HG03139 (cell line): ENCODE measurements around the gene ENPP7.

Source experiments
- ATAC-seq: cut with Tn5 transposase; IDR thresholded peaks from one replicate; pipeline ENCODE4 v1.9.1; 2021; ENCODE audit not compliant: unreplicated experiment

The ENPP7 gene

DNA sequence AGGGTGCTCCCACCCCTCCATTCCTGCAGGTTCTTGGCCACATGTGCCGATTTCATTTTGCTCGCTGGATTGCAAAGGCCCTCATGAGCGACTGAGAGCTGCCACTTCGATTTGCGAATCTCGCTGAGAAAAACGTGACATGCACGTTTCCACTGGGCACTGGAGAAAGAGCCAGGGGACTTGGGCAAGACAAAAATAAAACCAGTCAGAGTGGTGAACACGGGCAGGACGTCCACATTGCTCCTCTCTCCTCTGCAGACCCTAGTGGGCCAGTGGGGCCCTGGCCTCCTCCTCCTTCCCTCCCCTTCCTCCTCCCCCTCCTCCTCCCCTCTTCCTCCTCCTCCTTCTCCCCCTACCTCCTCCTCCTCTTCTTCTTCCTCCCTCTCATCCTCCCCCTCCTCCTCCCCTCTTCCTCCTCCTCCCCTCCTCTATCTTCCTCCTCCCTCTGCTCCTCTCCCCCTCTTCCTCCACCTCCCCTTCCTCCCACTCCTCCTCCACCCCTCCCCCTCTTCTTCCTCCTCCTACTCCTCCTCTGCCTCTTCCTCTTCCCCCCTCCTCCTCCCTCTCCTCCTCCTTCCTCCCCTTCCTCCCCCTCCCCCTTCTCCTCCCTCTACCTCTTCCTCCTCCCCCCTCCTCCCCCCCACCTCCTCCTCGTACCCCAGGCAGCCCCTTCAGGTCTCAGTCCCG is 28.1 kb upstream of the ENPP7 start:
- ATAC-seq, result no peak

DNA sequence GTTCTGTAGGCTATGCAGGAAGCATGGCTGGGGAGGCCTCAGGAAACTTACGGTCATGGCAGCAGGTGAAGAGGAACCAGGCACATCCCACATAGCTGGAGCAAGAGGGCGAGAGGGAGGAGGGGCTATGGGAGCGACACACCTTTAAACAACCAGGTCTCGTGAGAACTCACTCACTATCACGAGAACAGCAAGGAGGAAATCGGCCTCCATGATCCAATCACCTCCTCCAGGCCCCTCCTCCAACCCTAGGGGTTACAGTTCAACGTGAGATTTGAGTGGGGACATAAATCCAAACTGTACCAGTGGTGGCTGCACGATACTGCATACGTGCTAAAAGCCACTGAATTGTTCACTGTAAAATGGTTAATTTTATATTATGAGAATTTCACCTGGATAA is 26.1 kb upstream of the ENPP7 start:
- ATAC-seq, result no peak

DNA sequence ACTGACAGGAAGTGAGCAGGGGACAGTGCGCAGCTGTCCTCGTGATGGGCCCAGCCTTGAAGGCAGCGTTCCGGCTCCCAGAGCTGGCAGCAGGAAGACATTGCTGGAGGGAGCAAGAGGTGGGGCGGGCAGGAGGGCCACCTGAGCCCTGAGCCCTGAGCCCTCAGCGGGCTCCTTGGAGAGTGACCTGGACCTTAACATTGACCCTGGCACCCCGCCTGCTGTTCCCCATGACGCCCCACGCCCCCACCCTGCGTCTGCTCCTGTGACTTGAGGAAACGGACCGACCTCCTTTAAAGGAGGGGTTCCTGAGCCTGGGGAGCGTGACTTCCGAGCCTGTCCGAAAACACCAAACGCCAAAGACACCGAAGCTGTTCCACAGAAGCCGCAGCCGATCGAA is 25.1 kb upstream of the ENPP7 start:
- ATAC-seq, result no peak

DNA sequence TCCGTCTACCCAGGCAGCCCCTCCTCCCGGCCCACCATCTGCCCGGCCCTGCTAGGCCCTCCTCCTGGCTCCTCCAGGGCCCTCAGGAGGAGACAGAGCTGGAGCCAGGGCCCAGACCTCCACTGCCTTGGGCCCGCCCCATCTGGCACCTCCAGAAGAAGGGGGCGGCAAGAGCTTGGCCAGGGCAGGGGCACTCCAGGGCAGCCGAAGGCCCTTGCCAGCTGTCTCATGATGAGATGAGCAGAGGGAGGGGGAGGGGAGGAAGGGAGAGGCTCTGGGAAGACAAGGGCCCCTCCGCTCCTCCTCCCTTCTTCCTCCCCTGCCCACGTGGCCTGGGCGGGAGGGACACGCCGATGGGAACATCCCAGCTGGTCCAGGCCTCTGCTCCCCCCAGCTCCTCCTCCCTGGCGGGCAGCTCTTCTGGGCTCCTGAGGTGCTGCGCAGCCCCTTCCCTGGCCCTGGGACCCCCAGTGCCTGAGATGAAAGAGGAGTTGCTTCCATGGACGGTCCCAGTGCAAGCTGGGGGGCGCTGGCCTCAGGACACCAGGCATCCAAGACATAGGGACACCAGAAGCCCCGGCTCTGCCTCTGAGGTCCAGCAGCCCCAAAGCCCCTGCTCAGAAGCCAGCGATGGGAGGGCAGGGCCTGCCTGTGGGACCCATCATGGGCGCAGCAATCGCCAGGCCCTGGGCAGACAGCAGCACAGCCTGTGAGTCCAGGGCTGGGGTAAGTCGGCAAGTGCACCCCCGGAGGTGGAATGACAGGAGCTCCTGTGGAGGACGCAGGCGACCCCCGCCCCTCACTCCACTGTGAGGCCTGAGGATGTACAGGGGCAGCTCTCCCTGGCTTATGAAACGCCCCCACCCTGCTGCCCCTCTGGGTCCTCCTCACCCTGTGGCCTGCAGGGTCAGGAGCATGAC is 23.6 kb upstream of the ENPP7 start:
- ATAC-seq, result no peak

DNA sequence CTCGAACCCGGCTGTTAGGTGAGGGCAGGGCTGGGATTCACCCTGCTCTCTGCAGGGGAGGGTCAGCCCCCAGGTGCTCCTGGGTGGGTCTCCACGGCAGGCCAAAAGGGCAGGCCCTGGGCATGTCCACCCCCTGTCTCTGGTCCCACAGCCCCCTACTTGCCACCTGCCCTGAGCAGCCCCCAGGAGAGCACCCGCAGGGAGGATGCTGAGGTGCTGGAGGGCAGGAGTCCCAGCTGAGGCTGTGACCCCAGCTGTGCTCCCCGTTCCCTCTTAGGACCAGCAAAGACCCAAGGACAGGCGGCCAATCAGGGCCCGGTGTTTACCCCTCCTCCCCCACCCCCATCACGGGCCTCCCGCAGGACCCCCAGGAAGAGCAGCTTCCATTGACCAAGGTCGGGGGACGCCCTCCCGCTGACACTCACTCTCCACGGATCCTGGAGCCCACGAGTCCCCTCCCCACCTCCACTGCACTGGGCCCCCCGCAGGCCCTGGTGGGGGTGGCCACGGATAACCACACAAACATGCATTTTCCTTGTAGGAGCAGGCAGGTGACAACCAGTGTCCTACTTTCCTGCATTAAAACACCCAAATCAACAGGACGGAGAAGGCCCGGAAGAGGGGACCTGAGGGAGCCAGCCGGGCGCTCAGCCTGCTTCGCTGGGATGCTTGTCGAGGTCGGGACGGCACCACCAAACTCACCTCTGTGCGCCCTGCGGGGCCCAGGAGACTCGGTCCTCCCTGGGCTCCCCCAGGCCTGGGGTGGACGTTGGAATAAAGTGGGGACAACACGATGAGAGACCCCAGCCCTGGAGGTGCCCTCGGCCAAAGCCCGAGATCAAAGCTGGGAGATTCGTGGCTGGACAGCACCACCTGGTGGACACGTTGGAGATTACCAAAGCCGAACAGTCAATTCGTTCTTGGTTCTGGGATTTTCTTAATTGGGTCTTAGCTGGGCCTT is 22.5 kb upstream of the ENPP7 start:
- ATAC-seq, result no peak

GRCh38 chr17:79711715-79712305 is 18.9 kb upstream of the ENPP7 start:
- no peak for ATAC-seq

GRCh38 chr17:79713391-79713790 is 17.4 kb upstream of the ENPP7 start:
- no peak for ATAC-seq

- ATAC-seq, result no peak
These were observed 16.3 kb upstream of the ENPP7 start for GRCh38 chr17:79714176-79715097.

DNA sequence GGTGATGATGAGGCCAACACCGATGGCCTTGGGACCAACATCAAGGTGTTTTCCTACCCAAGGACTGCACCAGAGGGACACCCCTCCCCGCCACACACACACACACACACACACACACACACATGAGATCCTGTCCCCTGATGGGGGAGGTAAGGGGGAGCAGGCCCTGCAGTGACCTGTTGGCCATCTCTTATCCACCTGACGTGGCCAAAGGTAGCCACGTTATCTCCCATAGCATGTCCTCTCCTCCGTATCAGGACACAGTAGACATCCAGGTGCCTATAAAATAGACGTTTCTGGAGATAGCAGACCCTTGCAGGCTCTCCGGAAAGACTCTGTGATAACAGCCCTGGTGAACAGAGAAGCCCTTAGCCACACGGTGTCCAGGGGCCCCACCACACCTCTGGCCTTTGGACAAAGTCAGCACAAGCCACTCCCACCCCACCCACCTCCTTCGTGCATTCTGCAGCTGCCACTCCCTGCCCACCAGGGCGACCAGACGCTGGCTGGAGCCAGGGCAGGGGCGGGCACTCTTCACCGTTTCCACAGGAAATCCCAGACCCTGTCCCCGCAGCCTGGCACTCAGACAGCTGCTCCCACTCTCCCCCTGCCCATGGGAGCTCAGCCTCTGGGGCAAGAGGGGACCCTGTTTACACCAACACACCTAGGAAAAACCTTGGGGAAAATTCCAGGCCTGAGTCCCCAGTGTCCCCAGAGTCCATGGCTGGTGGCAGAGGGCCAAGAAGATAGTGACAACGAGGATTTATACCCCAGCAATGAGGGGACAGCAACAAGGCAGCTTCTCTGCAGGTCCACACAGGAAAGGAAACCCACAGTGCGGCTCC is 15.4 kb upstream of the ENPP7 start:
- no peak for ATAC-seq

DNA sequence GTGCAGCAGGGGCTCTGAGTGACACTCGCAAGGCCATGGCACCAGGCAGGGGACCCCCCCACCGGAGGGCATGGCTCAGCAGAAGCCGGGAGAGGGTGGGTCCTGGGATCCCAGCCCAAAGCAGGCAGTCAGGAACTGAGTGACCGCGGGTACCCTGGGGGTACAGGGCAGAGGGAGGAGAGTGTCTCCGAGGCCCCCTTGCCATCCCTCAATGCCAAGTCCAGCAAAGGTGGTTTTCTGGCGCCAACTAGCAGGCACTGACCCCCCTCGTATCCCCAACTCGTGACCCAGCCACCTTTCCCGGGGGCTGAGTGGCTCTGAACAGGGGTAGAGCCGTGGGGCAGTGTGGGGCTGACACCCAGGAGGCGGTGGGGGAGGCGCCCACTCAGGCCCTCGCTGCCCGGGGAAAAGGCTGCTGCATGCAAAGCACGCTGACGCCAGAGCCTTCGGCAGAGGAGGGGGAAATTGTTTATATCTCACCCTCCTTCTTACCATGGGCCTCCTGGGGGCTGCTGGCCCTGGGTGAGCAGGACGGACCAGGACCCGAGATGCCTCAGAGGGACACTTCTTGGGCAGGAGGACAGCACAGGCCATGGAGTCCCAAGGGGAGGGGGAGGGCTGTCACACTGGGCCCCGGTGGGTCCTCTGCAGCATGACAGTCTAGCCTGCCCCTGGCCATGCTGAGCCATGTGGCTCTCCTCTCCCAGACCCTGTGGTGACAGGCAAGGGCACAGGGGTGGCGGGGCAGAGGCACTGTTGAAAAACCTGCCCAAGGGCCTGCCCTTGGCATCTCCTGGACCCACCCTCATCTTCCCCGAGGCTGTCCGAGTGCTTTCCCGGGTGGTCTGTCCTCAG is 14.6 kb upstream of the ENPP7 start:
- ATAC-seq, result no peak

DNA sequence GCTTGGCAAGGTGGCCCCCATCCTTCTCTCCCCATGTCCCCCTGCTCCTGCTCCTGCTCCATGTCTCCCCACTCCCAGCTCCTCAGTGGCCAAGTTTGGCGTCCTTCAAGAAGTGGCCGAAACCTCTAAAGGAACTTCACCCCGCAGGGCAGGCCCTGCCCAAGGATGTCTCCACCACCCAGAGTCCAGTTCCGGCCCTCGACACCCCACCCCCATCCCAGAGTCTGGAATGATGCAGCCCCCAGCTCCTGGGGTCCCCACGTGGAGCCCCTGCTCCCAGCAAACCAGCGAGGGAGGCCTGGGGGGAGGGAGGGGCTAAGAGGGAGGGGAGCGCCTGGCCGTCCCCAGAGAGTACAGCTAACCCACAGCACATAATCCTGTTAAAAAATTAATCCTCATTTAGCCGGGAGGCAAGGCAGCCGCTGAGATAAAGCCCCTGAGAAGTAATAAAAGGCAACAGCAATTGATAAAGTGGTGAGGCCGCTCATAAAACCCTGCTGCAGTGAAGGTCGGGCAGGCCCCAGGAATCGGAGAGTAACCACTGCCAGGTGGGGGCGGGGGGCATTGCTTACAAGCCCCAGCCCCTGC is 9.9 kb upstream of the ENPP7 start:
- no peak for ATAC-seq

DNA sequence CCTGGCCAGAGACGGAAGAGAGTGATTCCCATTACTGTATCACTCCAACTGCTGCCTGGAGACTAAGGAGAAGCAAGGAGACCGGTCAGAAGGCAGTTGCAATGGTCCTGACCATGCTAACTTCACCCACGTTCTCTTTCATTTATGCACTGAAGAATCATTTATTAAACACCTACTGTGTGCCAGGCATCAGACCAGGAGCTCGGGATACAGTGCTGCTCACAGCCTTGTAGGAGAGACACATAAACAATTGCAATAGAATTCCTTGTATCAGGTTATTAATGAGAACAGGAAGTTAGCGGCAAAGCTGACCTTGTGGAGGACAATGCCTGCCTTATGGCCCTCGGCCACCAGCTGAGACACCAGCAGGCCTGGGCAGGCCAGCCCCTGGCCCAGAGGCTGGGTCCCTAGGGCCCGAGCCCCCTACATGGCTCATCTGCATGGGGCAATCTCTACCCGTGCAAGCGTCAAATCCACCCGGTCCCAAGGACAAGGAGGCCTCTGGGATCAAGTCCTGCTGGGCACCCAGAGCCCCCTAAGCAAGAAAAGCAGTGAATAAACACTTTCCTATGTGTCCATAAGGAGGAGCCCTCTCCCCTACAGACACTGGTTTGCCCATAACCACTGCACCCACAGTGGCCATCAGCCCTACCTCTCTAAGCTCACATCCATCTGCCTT is 8.6 kb upstream of the ENPP7 start:
- ATAC-seq, result no peak

DNA sequence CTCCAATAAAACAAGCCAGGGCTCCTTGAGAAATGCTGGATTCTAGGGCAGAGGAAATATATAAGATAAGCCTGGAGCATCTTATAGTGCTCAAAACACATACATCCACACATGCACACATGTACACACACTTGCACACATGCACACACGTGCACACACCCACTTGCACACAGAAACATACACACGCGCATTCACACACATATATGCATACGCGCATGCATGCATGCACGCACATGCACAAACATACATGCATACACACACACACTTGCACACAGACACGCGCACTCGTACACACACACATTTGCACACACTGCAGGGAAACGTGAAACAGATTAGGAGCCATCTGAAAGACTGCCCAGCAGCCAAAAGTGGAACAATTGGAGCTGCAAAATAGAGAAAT is 8.0 kb upstream of the ENPP7 start:
- ATAC-seq, result no peak

- no peak for ATAC-seq
These were observed 2.4 kb upstream of the ENPP7 start for GRCh38 chr17:79728169-79728907.

DNA sequence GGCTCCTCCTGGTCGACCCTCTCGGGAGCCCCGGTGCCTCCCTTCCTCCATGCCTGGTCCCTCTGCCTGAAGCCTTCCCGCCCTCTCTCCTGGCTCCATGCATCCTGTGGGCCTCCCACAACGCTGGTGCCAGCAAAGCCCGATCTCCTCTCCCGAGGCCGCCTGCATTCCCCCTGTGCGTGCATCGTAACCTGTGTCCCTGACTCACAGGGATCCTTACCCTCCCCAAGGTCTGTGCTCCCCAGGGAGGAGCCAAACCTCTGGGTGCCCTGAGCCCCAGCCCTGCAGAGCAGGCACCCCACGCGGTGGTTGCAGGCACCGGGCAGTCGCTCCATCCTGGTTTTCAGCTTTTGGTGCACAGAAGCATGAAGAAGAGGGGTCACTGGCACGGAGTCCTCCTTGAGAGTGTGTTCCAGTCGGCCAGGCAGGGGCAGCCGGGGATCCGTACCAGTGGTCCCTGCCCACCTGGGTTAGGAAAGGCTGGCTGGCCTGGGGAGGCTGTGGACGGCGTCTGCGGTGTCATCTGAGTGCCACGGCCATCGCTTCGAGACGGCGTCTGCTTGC is 1.8 kb upstream of the ENPP7 start:
- ATAC-seq, result no peak

DNA sequence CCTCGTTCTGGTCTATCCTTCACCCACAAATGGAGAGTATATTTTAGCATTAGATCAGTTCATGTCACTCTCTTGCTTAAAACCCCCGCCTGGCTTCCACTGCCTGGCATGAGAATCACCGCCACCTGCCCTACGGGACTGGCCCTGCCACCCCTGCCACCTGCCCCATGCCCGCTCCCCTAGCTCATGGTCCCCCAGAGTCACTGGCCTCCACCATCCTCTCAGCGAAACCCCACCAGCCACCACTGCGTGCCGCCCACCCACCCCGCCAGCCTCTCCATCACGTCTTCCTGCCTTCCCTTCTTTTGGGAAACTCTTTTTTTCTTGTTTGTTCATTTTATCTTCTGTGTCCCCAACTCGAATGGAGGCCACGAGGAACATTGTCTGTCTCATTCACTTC is 982 bp upstream of the ENPP7 start:
- no peak for ATAC-seq
